ENCODE results near the gene CRY2. TPM values are rescaled to one million over a fixed set of nuclear protein-coding genes. Genes with fewer than 3 reads are reported as not detected.

CRY2 gene
- total RNA-seq, 1 donor: 14.7 TPM

- no peak overlapping the region for H3K4me3 ChIP-seq (ENCODE audit: low read depth, low read length)
- no peak for DNase-seq (ENCODE audit: low read depth)
Measured at GRCh38 chr11:45892856-45893255, 45.6 kb downstream of the CRY2 start.

GRCh38 chr11:45894555-45895247 is 47.4 kb downstream of the CRY2 start:
- TF ChIP-seq CTCF (IDR thresholded peaks at IDR 0.05; ENCODE audit: insufficient read depth, low read depth, low read length): no peak
- no peak for DNase-seq (ENCODE audit: low read depth)
- no peak overlapping the region for H3K4me3 ChIP-seq (ENCODE audit: low read depth, low read length)

More at GRCh38 chr11:45892856-45893255, 45.6 kb downstream of the CRY2 start:
- no peak for TF ChIP-seq CTCF (IDR thresholded peaks at IDR 0.05; ENCODE audit: insufficient read depth, low read depth, low read length)

- no peak overlapping the region for H3K4me3 ChIP-seq (ENCODE audit: low read depth, low read length)
- TF ChIP-seq CTCF (IDR thresholded peaks at IDR 0.05; ENCODE audit: insufficient read depth, low read depth, low read length): no peak
- DNase-seq (ENCODE audit: low read depth): no peak
Measured at GRCh38 chr11:45895553-45896259, 48.4 kb downstream of the CRY2 start.

GRCh38 chr11:45896422-45896984 is 49.2 kb downstream of the CRY2 start:
- no peak for DNase-seq (ENCODE audit: low read depth)
- no peak for TF ChIP-seq CTCF (IDR thresholded peaks at IDR 0.05; ENCODE audit: insufficient read depth, low read depth, low read length)
- no peak overlapping the region for H3K4me3 ChIP-seq (ENCODE audit: low read depth, low read length)

GRCh38 chr11:45897556-45897955 is 50.3 kb downstream of the CRY2 start:
- no peak for TF ChIP-seq CTCF (IDR thresholded peaks at IDR 0.05; ENCODE audit: insufficient read depth, low read depth, low read length)
- no peak overlapping the region for H3K4me3 ChIP-seq (ENCODE audit: low read depth, low read length)
- no peak for DNase-seq (ENCODE audit: low read depth)

- no peak for DNase-seq (ENCODE audit: low read depth)
- no peak overlapping the region for H3K4me3 ChIP-seq (ENCODE audit: low read depth, low read length)
- TF ChIP-seq CTCF (IDR thresholded peaks at IDR 0.05; ENCODE audit: insufficient read depth, low read depth, low read length): no peak
Measured at GRCh38 chr11:45899086-45899447, 51.8 kb downstream of the CRY2 start.
